HG03159 (cell line): ENCODE data around the gene PWP2.
"Not testable (repeated sequence)": the region's sequence is repeated elsewhere in the genome, so short reads cannot be mapped to it uniquely, and the experiment has no call there.

Experiments
- ATAC-seq: cut with Tn5 transposase; IDR thresholded peaks from one replicate; pipeline ENCODE4 v1.9.1; 2021; ENCODE audit warnings: mild to moderate bottlenecking, moderate library complexity; ENCODE audit not compliant: unreplicated experiment

PWP2 gene

DNA sequence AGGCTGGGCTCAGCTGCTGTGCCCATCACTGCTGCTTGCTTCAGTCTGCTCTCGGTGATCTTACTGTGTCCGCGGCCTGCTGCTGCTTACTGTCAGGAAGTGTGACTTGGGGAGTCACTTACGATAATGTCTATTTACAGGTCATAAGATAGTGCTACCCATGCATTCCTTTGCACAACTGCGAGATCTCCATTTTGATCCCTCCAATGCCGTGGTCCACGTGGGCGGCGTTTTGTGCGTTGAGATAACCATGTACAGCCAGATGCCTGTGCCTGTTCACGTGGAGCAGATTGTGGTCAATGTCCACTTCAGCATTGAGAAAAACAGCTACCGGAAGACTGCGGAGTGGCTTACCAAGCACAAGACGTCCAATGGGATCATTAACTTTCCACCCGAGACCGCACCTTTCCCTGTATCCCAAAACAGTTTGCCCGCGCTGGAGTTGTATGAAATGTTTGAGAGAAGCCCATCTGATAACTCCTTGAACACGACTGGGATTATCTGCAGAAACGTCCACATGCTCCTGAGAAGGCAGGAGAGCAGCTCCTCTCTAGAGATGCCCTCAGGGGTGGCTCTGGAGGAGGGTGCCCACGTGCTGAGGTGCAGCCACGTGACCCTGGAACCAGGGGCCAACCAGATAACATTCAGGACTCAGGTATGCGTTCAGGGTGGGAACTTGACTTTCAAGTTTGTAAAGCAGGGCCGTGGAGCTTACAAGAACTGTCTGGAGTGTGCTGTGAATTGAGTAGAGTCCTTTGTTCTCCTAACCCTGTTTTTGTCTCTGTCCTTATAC is 24.4 kb upstream of the PWP2 start:
- no peak for ATAC-seq

DNA sequence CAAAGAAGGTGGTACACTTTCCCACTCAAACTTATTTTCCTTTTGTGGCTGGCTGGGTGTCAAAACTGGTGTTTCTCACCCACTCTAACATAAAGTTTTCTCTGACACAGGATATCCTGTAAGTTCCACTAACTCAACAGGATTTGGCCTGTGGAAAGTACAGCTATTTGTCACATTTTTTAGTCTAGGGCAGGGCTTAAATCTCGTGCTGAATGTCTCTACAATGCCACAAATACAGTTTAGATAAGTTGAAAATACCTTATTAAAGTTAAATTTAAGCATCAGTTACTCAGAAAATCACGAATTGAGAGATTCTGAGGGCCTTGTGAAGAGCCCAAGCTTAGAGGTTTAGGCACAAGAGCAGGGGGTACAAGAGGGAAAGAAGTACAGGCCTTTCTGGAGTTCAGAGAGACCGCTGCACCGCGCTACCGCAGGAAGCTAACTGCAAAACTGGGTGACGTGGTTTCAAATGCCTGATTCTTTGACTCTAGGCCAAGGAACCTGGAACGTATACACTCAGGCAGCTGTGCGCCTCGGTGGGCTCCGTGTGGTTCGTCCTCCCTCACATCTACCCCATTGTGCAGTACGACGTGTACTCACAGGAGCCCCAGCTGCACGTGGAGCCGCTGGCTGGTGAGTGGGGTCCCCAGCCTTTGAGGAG is 23.4 kb upstream of the PWP2 start:
- ATAC-seq, result no peak

DNA sequence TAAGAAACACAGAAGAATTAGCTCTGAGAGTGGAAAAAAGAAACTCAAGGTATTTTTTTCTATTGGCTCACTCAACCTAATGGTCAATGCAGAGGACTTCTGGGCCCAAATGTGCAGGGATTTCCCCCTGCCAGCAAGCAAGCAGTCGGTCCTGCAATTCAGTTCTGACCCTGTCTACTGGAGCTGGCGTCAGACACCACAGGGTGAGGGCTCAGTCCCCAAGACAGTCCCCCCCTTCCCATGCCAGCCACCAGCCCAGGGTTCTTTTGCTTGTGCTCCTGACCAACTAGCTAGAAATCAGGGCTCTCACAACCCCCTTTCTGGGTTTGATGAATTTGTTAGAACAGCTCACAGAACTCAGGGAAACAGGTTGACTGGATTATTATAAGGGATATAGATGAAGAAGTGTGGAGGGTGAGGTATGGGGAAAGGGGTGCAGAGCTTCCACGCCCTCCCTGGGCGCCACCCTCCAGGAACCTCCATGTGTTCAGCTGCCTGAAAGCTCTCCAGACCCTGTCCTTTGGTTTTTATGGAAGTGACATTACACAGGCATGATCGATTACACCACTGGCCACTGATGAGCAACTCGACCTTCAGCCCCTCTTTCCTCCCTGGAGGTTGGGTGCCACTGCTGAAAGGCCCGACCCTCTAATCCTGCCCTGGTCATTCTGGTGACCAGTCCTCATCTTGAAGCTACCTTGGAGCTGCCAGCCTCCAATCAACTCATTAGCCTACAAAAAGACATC is 22.5 kb upstream of the PWP2 start:
- no peak for ATAC-seq

DNA sequence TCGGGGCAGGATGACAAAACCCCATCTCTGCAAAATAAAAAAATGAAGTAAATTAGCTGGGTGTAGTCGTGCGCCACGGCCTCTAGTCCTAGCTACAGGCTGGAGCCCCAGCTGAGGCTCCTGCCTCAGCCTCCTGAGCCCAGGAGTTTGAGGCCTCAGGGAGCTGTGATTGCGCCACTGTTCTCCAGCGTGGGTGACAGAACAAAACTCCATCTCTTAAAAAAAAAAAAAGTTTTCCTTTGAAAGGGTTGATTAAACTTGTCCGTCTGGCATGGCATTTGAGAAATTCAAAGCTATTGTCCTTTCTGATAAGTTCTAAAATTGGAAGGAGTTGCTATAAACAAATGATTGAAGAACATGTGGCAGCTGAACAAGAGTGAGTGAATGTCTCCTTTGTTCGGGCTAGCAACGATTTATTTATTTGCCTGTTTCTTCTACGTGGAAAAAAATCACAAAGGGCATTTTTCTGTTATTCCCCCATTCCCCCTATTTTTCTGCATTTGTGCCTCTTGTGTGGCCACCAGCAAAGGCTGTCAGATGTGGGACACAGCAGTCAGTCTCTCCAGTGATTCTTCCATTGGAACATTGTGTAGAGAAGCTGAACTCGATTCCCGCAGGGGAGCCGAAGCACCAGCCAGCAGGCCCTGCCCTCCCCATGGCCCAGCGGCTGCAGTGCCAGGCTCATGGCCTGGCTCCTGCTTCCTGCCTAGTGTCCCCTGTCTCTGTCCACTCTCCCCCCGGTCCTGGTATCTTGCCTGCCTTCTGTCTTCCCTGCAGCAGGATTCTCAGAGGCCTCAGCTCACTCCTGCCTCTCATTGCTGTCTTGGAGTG is 21.5 kb upstream of the PWP2 start:
- ATAC-seq, result no peak

DNA sequence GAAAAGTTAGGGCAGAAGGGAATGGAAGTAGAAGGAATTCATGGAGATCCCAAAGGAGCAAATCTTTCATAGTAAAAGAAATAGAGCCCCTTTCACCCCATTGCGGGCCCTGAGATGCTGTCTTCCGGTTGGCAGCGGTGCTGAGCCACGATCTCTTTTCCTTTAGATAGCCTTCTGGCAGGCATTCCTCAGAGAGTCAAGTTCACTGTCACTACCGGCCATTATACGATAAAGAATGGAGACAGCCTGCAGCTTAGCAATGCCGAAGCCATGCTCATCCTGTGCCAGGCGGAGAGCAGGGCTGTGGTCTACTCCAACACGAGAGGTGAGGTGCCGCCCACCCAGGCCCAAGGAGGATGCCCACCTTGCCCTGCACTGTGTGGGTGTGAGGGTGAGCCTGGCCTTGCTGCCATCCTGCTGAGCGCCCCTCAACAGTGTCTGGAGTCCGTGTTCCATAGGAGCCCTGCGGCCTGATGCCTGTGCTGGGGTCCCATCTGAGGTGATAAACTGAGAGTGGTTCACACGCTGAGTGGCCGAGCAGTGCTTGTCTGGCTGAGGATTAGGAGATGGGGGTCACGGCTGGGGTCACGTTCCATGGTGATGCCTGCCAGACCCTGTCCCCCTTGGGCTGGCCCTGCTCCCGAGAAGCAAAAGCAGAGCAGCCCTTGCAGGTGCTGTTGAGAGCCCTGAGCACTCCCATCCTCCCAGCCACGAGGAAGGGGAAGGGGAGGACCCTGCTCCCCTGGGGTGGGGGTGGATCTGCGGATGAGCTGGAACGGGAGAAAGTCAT is 20.4 kb upstream of the PWP2 start:
- no peak for ATAC-seq

DNA sequence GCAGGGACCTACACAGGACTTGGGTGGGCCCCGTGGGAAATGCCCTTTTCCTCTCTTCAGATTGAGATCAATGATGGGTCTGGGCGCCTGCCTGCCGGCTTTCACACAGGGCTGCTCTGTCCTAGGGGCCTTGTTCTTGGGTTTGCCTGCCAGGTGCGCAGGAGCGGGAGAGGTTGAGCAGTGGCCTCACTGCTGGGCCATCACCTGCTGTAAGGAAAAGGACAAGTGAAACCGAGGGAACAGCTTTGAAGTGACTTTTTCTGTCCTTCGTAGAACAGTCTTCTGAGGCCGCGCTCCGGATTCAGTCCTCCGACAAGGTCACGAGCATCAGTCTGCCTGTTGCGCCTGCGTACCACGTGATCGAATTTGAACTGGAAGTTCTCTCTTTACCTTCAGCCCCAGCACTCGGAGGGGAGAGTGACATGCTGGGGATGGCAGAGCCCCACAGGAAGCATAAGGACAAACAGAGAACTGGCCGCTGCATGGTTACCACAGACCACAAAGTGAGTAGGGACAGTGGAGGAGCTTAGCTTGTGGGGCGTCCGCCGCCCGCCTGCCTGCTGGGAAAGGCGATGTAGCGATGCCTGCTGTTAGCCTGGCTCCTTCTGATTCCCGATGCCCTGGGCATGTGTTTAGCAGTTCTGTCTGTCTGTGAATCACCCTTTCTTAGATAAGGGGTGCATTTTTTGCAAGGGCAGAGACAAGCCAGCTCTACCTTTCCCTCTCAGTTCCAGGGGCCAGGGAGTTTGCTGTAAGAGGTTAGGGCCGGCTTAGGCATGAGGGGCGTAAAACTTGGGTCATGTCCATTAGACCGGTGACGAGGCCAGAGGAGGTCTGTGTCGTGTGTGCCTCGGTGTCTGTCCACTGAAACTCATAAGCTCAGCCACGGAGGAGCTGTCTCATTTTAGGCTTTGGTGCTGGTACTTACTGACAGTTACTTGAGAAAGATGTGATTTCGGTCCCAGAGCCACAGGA is 19.5 kb upstream of the PWP2 start:
- no peak for ATAC-seq

DNA sequence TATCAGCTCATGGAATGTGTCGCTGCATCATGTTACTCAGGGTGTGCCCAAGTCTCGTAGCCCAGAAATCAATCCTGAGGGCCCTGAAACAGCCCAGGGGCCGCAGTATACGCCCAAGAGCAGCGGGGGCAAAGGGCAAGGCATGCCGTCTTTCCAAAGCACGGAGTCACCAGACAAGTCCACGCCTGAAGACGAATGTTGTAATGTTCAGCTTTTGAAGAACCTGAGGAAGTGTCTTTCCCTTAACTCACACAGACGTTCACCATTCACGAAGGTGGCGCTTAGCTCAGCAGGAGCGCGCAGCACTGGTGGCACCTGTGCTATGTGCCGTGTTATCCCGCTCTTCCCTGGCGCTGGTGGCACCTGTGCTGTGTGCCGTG is 18.8 kb upstream of the PWP2 start:
- no peak for ATAC-seq

DNA sequence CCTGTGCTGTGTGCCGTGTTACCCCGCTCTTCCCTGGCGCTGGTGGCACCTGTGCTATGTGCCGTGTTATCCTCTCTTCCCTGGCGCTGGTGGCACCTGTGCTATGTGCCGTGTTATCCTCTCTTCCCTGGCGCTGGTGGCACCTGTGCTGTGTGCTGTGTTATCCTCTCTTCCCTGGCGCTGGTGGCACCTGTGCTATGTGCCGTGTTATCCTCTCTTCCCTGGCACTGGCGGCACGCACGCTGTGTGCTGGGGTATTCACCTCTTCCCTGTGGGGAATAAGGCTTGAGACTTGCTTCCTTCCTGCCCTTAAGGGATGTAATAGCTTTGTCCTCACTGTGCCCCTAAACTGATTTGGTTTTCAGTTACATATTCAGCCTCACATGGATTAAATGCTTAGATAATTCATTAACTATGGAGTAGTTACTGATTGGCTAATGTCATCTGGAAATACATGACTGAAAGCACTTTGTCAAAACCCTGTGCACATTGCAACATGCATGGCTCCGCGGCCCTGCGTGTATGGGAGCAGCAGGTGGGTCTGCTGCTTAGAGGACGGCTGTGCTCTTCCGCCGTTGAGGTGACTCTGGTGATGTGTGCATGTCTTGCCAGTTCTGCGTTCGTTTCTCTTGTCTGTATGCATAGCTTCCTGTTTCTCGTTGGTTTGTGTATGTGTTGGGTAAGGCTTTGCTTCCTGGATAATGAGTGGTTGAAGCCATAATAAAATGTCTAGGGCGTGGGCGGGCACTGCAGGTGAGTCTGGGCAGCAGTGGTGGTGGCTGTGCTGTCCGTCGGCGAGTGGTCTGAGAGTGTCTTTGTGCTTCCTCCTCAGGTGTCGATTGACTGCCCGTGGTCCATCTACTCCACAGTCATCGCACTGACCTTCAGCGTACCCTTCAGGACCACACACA is 17.9 kb upstream of the PWP2 start:
- ATAC-seq, result peak; percentile 56

DNA sequence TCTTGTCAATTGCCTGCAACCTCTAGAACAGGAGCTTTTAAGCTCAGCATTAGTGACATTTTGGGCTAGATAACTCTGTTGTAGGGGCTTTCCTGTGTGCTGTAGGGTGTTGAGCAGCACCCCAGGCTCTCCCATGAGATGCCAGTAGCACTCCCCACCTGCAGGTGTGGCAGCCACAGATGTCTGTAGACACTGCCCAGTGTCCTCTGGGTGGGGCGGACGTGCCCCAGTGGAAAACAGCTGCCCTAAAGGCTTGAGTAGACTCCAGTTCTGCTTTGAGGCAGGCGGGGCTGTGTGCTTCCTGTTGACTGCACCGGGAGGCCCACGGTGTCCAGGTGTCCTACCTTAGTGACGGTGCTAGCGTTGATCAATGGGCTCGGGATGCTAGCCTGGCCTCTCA is 16.9 kb upstream of the PWP2 start:
- no peak for ATAC-seq

DNA sequence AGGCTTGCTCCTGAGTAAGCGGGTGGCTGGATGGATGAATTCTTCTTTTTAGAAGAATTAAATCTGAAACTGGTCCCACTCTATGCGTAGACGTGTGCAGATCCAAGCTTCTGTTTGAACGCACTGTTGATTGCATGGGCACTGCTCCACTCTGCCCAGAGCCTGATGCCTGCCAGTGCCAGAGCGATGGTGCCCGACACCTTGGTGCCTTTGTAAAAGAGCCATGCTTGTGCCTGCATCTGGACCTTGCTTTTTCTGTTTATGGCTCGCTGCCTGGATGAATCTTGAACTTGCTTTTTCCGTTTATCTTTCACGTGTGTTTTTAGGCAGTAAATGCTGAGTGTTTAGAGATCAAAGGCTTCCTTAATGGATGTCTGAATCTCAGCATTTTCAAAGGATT is 15.0 kb upstream of the PWP2 start:
- ATAC-seq, result no peak

DNA sequence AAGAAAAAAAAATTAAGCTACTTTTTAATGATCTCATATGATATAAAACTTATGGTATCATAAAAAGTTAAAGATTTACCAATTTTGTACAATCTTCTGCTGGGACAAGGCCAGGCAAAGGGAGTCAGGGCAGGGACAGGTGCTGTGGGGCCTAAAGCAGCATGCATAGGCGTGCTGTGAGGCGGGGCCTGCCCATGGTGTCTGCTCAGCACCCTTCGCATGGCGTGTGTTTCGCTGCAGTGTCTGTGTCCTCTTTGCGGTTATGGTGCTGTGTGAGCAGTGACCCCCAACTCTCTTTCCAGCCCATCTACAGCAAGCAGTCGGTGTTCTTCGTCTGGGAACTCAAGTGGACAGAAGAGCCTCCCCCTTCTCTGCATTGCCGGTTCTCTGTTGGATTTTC is 13.4 kb upstream of the PWP2 start:
- no peak for ATAC-seq

DNA sequence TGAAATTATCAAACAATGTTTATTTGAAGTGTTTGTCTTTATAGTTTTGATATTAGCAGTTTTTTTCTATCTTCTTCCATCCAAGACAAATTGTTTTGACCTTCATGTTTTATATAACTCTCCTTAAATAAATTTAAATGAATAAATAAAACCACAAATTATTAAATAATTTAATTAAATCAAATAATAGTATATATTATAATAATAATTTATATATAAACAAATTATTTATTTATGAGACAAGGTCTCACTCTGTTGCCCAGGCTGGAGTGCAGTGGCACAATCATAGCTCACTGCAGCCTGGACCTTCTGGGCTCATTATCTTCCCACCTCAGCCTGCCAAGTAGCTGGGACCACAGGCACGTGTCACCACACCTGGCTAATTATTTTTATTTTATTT is 12.4 kb upstream of the PWP2 start:
- ATAC-seq, result no peak

DNA sequence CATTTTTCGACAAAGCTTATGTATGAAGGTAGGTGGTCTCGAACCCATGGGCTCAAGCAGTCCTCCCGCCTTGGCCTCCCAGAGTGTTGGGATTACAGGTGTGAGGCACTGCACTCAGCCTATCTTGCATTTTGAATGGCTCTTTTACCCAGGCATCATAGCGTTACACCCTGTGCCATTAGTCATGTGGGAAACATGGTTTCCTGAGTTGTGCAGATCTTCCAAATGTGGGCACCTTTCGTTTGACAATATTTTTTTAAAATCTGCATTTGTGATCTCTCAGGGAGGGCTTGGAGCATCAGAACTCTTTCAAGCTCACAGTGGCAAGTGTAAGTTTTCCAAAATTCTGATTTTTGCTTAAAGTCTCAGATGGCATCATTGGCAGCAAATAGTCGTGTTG is 8.7 kb upstream of the PWP2 start:
- ATAC-seq, result not testable (repeated sequence)

DNA sequence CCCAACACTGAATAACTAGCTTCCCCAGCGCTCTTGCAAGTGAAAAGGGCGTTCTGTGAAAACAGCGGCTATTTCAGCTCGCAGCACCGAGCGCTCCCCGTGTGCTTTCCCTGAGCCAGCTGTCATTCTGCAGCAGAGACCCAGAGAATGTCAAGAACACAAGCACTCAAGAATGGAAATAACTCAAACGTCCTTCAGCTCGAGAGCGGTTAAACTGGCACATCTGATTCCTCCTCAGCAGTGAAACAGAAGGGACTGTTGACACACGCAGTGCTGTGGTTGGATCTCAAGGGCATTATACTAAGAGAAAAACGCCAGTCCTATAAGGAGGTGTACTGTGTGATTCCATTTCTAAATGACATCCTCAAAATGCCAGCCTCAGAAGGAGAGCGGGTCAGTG is 8.2 kb upstream of the PWP2 start:
- ATAC-seq, result not testable (repeated sequence)

DNA sequence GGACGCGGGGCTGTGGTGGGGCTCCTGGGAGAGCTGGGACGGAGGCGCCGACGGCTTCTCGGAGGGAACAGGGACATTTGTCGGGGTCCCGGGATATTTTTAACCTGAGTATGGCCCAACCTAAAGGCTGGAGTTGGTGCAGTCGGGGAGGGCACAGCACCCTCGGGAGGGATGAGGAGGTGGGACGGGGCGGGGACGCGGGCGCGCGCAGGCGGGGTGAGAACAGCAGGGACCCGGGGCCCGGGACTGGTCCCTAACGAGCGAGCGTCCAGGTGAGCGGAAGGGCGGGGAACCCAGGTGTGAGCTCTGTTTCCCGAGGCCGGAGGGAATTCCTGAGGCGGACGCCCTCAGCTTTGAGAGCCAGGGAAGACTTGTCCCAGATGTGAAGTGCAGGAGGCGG is 390 bp downstream of the PWP2 start:
- peak; percentile 27 for ATAC-seq

DNA sequence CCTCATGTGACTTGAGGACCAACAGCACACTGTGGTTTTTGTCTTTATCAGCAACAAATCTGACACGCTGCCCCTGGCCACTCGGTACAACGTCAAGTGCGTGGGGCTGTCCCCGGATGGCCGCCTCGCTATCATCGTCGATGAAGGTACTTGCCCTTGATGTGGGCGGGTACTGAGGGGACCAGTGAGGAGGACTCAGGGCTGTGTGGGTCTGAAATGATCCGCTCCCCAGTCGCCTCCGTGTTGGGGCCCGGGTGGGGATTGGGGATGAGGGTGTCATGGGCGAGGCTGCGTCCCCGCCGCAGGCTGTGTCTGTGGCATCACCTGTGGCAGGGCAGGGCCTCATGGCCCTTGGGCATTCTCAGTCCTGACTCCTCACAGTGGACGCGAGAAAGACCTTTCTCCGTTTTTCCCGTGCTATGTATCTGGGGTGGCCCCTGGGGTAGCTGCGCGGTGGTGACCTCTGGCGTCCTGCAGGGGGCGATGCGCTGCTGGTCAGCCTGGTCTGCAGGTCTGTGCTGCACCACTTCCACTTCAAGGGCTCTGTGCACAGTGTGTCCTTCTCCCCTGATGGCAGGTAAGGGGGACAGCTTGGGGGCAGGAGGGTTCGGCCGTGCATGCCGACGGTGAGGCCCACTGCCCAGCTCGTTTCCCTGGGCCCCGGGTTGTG is 6.6 kb downstream of the PWP2 start:
- ATAC-seq, result not testable (repeated sequence)

DNA sequence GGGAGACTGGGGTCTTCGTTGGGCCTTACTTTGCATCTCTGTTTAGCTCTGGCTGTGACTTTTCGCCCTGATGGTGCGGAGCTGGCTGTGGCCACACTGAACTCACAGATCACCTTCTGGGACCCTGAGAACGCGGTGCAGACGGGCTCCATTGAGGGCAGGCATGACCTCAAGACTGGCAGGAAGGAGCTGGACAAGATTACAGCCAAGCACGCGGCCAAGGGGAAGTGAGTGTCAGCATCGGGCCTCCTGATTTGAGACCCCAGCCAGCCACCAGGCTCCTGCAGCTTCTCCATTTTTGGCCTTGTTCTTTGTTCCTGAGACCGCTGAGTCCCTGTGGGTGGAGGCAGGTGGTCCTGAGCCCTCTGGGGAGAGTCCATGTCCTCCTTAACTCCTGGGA is 14.9 kb downstream of the PWP2 start:
- not testable (repeated sequence) for ATAC-seq

DNA sequence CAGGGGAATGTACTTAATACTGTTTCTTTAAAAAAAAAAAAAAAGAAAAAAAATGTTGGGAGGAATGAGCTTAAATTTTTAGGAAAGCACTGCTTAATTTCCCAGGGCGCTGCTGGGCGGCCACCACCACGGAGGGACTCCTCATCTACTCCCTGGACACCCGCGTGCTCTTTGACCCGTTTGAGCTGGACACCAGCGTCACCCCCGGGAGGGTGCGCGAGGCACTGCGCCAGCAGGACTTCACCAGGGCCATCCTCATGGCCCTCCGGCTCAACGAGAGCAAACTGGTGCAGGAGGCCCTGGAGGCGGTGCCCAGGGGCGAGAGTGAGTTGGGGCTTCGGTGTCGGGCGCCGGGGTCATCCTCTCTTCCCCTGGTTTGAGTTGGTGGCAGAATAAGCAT is 20.6 kb downstream of the PWP2 start:
- ATAC-seq, result not testable (repeated sequence)
